ENCODE measurements around the gene LRRC51.

LRRC51 gene

DNA sequence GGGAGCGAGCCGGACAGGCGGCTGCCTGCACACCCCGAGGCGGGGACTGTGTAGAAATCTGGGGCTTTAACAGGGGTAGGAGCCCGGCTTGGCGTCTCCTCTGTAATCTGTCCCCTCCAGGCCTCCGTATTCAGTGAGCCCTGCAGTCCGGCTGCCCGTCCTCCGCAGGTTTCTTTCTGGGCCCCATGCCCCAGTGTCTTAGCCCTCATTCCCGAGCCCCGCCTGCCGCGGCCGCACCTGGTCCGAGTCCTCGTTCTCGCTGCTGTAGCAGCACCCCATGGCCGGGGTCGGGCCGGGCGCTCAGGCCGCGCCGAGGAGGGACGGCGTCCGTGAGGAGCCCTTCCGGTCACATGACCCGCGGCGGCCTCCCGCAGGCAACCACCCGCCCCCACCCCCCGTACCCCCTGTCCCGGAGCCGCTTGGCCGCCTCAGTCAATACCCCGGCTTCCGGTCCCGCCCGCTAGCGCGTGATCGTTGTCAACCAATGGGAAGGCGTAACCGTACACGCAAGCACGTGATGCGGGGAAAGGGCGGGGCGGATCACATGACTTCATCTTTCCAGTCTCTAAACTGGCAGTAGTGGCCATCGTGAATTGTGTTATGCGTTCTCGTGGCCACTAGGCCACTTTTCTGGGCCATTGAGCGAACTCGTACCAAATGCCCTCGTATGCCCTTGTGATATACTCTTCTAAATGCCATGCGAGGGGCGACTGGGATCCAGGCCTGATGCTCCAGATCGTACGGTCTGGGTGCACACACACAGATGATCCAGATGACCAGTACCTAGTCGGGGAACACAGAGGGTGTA, 22.5 kb downstream of the LRRC51 start, which contains the start of gene LAMTOR1:
TSS of gene LAMTOR1 (minus strand) at position 352 of the 808 bp plus-strand sequence. CDS start at position 279, 73 bp downstream.
- TF ChIP-seq, protein P1, sequence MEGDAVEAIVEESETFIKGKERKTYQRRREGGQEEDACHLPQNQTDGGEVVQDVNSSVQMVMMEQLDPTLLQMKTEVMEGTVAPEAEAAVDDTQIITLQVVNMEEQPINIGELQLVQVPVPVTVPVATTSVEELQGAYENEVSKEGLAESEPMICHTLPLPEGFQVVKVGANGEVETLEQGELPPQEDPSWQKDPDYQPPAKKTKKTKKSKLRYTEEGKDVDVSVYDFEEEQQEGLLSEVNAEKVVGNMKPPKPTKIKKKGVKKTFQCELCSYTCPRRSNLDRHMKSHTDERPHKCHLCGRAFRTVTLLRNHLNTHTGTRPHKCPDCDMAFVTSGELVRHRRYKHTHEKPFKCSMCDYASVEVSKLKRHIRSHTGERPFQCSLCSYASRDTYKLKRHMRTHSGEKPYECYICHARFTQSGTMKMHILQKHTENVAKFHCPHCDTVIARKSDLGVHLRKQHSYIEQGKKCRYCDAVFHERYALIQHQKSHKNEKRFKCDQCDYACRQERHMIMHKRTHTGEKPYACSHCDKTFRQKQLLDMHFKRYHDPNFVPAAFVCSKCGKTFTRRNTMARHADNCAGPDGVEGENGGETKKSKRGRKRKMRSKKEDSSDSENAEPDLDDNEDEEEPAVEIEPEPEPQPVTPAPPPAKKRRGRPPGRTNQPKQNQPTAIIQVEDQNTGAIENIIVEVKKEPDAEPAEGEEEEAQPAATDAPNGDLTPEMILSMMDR (IDR thresholded peaks at IDR 0.05; ENCODE audit: insufficient read depth, low read length, poor library complexity, severe bottlenecking) = peak; percentile 14
- Histone ChIP-seq H3K4me3 (replicated peaks; ENCODE audit: low read depth, low read length) (peak within 1 kb of the TSS; percentile 81), H3K27me3 (replicated peaks; ENCODE audit: control insufficient read depth, insufficient read depth, low read length) (no peaks in the 10 kb centered on the region), H3K36me3 (ENCODE audit: control insufficient read depth, insufficient read depth, low read length) (peaks cover 15% of the 10 kb centered on the region)
- DNase-seq (ENCODE audit: extremely low read depth, insufficient read length) = peak; percentile 97

DNA sequence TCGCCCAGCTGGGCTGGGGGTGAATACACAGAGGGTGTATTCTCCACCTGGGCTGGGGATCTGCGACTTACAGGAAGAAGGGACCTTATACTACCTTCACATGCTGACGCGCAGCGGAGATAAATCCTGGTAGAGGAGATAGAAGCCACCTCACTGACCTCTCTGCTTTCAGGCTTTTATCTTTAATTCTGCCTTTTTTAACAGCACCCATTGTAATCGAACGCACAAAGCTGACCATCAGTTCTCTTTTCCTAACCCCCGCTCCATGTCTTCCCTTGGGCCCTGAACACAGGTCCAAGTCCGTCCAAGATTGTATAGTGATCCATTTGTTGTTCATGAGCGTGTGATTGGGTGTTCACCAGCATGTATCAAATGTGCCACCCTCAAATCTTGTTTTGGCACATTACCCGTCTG, 23.1 kb downstream of the LRRC51 start:
- no peaks in the 10 kb centered on the region for H3K27me3 ChIP-seq (replicated peaks; ENCODE audit: control insufficient read depth, insufficient read depth, low read length)
- peak overlapping the region; percentile 29 for H3K4me3 ChIP-seq (replicated peaks; ENCODE audit: low read depth, low read length)
- DNase-seq (ENCODE audit: extremely low read depth, insufficient read length) = no peak
- TF ChIP-seq, protein P1 (IDR thresholded peaks at IDR 0.05; ENCODE audit: insufficient read depth, low read length, poor library complexity, severe bottlenecking) = no peak
- H3K36me3 ChIP-seq (ENCODE audit: control insufficient read depth, insufficient read depth, low read length) = peaks cover 9% of the 10 kb centered on the region

DNA sequence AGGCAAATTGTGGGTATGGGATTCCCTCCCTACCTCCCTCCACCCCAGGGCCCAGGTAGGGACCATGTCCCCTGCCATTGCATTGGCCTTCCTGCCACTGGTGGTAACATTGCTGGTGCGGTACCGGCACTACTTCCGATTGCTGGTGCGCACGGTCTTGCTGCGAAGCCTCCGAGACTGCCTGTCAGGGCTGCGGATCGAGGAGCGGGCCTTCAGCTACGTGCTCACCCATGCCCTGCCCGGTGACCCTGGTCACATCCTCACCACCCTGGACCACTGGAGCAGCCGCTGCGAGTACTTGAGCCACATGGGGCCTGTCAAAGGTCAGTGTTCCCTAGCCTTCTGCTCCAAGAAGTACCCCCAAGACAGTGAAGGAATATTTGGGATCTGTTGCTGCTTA, 25.2 kb downstream of the LRRC51 start, which contains the start of gene TOMT:
TSS of gene TOMT (plus strand) at position 37 of the 400 bp plus-strand sequence. CDS start at position 65, 28 bp downstream.
- no peaks in the 10 kb centered on the region for H3K27me3 ChIP-seq (replicated peaks; ENCODE audit: control insufficient read depth, insufficient read depth, low read length)
- TF ChIP-seq, protein P1 (IDR thresholded peaks at IDR 0.05; ENCODE audit: insufficient read depth, low read length, poor library complexity, severe bottlenecking) = no peak
- H3K36me3 ChIP-seq (ENCODE audit: control insufficient read depth, insufficient read depth, low read length) = peaks cover 6% of the 10 kb centered on the region
- no peak within 1 kb of the TSS for H3K4me3 ChIP-seq (replicated peaks; ENCODE audit: low read depth, low read length)
- no peak for DNase-seq (ENCODE audit: extremely low read depth, insufficient read length)

DNA sequence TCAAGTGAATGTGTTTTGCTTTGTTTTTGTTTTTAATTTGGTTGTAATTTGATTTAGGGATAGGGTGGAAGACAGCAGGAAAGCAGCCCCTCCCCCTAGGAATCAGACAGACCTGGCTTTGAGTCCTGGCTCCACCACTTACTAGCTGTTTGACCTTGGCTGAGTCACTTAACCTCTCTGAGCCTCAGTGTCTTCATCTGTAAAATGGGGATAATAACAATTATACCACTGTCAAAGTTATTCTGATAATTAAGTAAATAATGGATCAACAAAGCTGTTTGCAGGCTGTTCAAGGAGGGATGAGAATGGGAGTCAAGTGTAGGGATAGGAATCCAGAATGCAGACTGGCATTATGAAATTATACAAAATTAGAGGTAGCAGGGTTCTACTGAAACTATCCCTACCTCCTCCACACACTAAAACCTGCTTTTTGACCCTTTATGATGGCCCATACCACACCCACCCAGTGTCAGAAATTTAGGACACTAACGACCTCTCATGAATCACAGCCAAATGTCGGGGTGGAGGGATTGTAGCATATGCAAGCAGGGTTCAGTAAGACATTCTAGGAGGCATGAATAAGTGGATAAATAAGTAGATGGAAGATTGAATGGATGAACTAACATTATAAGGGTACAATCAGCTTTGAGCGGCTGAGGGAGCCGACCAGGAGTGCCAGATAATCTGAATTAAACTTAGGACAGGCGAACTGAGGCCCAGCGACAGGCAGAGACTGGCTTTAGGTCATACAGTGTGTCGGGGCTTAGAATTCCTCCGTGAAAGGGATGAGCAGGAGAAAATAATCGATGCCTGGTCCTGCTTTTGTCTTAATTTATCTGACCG, 30.9 kb downstream of the LRRC51 start:
- TF ChIP-seq, protein P1 (IDR thresholded peaks at IDR 0.05; ENCODE audit: insufficient read depth, low read length, poor library complexity, severe bottlenecking) = no peak
- Histone ChIP-seq H3K36me3 (ENCODE audit: control insufficient read depth, insufficient read depth, low read length) (peaks cover 6% of the 10 kb centered on the region), H3K27me3 (replicated peaks; ENCODE audit: control insufficient read depth, insufficient read depth, low read length) (no peaks in the 10 kb centered on the region), H3K4me3 (replicated peaks; ENCODE audit: low read depth, low read length) (peak overlapping the region; percentile 83)
- DNase-seq (ENCODE audit: extremely low read depth, insufficient read length) = no peak

DNA sequence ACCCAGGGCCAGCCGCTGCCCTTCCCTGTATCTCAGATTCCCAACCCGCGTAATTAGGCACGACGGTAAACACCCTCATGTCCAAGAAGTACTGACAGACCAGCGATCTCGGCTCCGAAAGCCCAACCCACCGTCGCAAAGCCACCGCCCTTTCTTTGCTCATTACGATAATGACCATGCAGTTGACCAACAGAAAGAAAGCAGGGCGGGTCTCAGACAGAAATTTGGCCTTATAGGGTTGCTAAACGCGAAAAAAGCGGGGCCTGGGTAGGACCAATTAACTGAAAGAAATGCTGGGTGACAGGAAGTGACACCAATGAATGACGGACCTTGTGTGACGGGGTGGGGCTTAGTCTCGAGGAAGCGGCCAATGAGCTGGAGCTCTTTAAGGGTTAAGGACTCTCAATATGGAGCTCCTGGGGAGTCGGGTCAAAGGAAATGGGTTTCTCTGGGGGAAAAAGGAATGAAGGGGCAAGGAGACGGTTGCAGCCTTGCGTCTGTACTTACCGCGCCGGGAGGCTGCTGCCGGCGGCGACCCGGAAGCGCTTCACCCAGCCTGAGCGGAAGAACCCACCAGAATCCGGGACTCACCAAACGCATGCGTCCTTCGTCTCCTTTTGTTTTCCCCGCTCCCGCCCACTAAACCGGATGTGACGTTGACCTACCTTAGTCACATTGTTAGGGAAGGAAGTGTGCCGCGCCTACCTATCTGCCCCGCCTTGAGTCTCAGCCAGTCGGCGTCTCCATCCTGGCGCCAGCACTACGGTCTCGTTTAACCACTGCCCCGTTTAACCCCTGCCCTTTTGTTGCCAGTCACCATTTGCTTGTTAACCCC, 31.7 kb downstream of the LRRC51 start, which contains the start of gene ANAPC15:
TSS of gene ANAPC15 (minus strand) at position 553 of the 835 bp plus-strand sequence. CDS start 1,419 bp downstream, outside the sequence.
- DNase-seq (ENCODE audit: extremely low read depth, insufficient read length) = peak; percentile 95
- Histone ChIP-seq H3K4me3 (replicated peaks; ENCODE audit: low read depth, low read length) (peak within 1 kb of the TSS; percentile 83), H3K27me3 (replicated peaks; ENCODE audit: control insufficient read depth, insufficient read depth, low read length) (no peaks in the 10 kb centered on the region), H3K36me3 (ENCODE audit: control insufficient read depth, insufficient read depth, low read length) (peaks cover 6% of the 10 kb centered on the region)
- TF ChIP-seq, protein P1 (IDR thresholded peaks at IDR 0.05; ENCODE audit: insufficient read depth, low read length, poor library complexity, severe bottlenecking) = no peak

All from GM06990 (cell line).